Purkinje cell (primary cell): ENCODE measurements around the gene UBE2S. TPM values are rescaled to one million over a fixed set of nuclear protein-coding genes. Genes with fewer than 3 reads are reported as not detected.

Experiments used
- polyA plus RNA-seq: library from polyadenylated mRNA; unstranded; fragments of >200 nt; fragmentation: Nextera tagmentation; gene quantifications from 2 replicates; pipeline ENCODE4 v1.2.1, GENCODE V29; 2014

UBE2S gene
- polyA plus RNA-seq = 1.3 and 1.6 TPM in 2 replicates

GRCh38 chr19:55407550-55407799 is at the start of gene UBE2S:
TSS of gene UBE2S (minus strand) at chr19:55407788. CDS start at chr19:55407589, 199 bp downstream.

GRCh38 chr19:55443045-55443823 is 35.6 kb upstream of the UBE2S start, which contains the start of gene SHISA7:
TSS of gene SHISA7 (minus strand) at chr19:55443300. CDS start at chr19:55442863, 437 bp downstream.

GRCh38 chr19:55385724-55386492 is 21.7 kb downstream of the UBE2S start, which contains the start of gene RPL28:
TSS of gene RPL28 (plus strand) at chr19:55385932. CDS start at chr19:55386358, 426 bp downstream.

GRCh38 chr19:55384131-55384919 is 23.3 kb downstream of the UBE2S start, which contains the start of gene TMEM238:
TSS of gene TMEM238 (minus strand) at chr19:55384292. CDS start at chr19:55384259, 33 bp downstream.

GRCh38 chr19:55376241-55376933 is 31.2 kb downstream of the UBE2S start, which contains the start of gene TMEM190:
TSS of gene TMEM190 (plus strand) at chr19:55376826. CDS start at chr19:55376854, 28 bp downstream.

GRCh38 chr19:55370305-55370988 is 37.1 kb downstream of the UBE2S start, which contains the start of gene IL11:
TSS of gene IL11 (minus strand) at chr19:55370463. CDS start at chr19:55370310, 153 bp downstream.

GRCh38 chr19:55362990-55363716 is 44.4 kb downstream of the UBE2S start, which contains the start of gene GARIN5B:
TSS of gene GARIN5B (minus strand) at chr19:55363260. CDS start at chr19:55363066, 194 bp downstream.

GRCh38 chr19:55354698-55355212 is 52.8 kb downstream of the UBE2S start, which contains the start of gene COX6B2:
TSS of gene COX6B2 (minus strand) at chr19:55354719. CDS start at chr19:55354521, 198 bp downstream.

Other genes with a start within 250 kb of the UBE2S start
- 0.99 TPM in 1 of 2 replicates, not detected in the other for gene DNAAF3, start 241.2 kb downstream of the UBE2S start, polyA plus RNA-seq
- gene SYT5, start 227.5 kb downstream of the UBE2S start, polyA plus RNA-seq = 2.6 and 7.5 TPM in 2 replicates
- 1.0 TPM in 1 of 2 replicates, not detected in the other for gene PTPRH, start 198.3 kb downstream of the UBE2S start, polyA plus RNA-seq
- 0.27 and 1.3 TPM in 2 replicates for gene TMEM86B, start 179.0 kb downstream of the UBE2S start, polyA plus RNA-seq
- gene PPP6R1, start 148.8 kb downstream of the UBE2S start, polyA plus RNA-seq = 1.3 and 2.7 TPM in 2 replicates
- gene HSPBP1, start 127.7 kb downstream of the UBE2S start, polyA plus RNA-seq = 5.9 and 10.4 TPM in 2 replicates
- gene BRSK1, start 123.8 kb downstream of the UBE2S start, polyA plus RNA-seq = 0.44 and 2.8 TPM in 2 replicates
- gene TMEM150B, start 82.4 kb downstream of the UBE2S start, polyA plus RNA-seq = not detected in 2 replicates
- gene KMT5C, start 67.9 kb downstream of the UBE2S start, polyA plus RNA-seq = 0.77 TPM in 1 of 2 replicates, not detected in the other
- gene COX6B2, start 53.1 kb downstream of the UBE2S start, polyA plus RNA-seq = not detected in 2 replicates
- not detected in 2 replicates for gene GARIN5B, start 44.5 kb downstream of the UBE2S start, polyA plus RNA-seq
- gene IL11, start 37.3 kb downstream of the UBE2S start, polyA plus RNA-seq = not detected in 2 replicates
- gene TMEM190, start 31.0 kb downstream of the UBE2S start, polyA plus RNA-seq = not detected in 2 replicates
- not detected in 2 replicates for gene TMEM238, start 23.5 kb downstream of the UBE2S start, polyA plus RNA-seq
- gene RPL28, start 21.9 kb downstream of the UBE2S start, polyA plus RNA-seq = 339 and 376 TPM in 2 replicates
- gene SHISA7, start 35.5 kb upstream of the UBE2S start, polyA plus RNA-seq = 0.62 TPM in 1 of 2 replicates, not detected in the other
- gene ISOC2, start 53.9 kb upstream of the UBE2S start, polyA plus RNA-seq = 0.93 and 1.2 TPM in 2 replicates
- gene C19orf85, start 57.0 kb upstream of the UBE2S start, polyA plus RNA-seq = not detected in 2 replicates
- not detected in 2 replicates for gene ZNF628, start 68.8 kb upstream of the UBE2S start, polyA plus RNA-seq
- 26.9 and 43.3 TPM in 2 replicates for gene NAT14, start 77.4 kb upstream of the UBE2S start, polyA plus RNA-seq
- gene SSC5D, start 80.6 kb upstream of the UBE2S start, polyA plus RNA-seq = 0.05 TPM in 1 of 2 replicates, not detected in the other
- gene SBK2, start 129.3 kb upstream of the UBE2S start, polyA plus RNA-seq = not detected in 2 replicates
- not detected in 2 replicates for gene SBK3, start 137.8 kb upstream of the UBE2S start, polyA plus RNA-seq
- gene ZNF579, start 173.1 kb upstream of the UBE2S start, polyA plus RNA-seq = 0.36 and 0.48 TPM in 2 replicates
- gene FIZ1, start 191.7 kb upstream of the UBE2S start, polyA plus RNA-seq = 1.7 and 4.2 TPM in 2 replicates
- gene ZNF524, start 192.5 kb upstream of the UBE2S start, polyA plus RNA-seq = 0.36 TPM in 1 of 2 replicates, not detected in the other
- gene ZNF865, start 197.9 kb upstream of the UBE2S start, polyA plus RNA-seq = 0.22 TPM in 1 of 2 replicates, not detected in the other
- gene ZNF784, start 216.8 kb upstream of the UBE2S start, polyA plus RNA-seq = 0.16 and 0.27 TPM in 2 replicates
- gene ZNF580, start 233.2 kb upstream of the UBE2S start, polyA plus RNA-seq = 8.2 and 11.4 TPM in 2 replicates
- gene ZNF581, start 235.9 kb upstream of the UBE2S start, polyA plus RNA-seq = 0.74 and 4.1 TPM in 2 replicates
- gene CCDC106, start 240.4 kb upstream of the UBE2S start, polyA plus RNA-seq = 0.35 and 0.67 TPM in 2 replicates
- gene U2AF2, start 247.2 kb upstream of the UBE2S start, polyA plus RNA-seq = 2.8 and 3.7 TPM in 2 replicates